ENCODE results near the gene TRERF1.

The TRERF1 gene

GRCh38 chr6:42406306-42407280, 45.1 kb downstream of the TRERF1 start:
- TF ChIP-seq JUND (IDR thresholded peaks at IDR 0.05; ENCODE audit: low read depth) = no peak
- in situ Hi-C loops (cut with HindIII; ENCODE audit: low pct_unique_long_range_greater_than_20kb, low sequenced_read_pairs) = no loop called here
- peak in 1 of 2 experiments; percentile 44 for DNase-seq (ENCODE audit: low read depth in 1 of 2, low spot score in 1 of 2)

DNA sequence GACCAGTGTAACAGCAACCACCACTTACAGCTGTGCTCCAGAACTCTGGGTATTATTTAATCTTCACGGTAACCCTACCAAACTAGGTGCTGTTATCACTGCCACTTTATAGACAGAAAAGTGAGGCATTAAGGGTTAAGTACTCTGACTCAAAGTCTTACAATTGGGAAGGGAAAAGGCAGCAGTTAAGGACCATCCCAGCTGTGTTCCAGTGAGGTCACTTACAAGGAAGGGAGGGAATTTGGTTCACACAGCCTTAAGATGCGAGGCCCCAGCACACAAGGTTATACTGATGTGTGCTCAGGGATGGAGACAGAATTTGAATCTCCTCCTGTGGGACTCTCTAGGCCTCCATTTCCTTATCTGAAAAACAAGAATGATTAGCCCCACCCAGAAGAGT, 46.7 kb downstream of the TRERF1 start:
- no peak for DNase-seq (ENCODE audit: low read depth in 1 of 2, low spot score in 1 of 2)
- in situ Hi-C loops (cut with HindIII; ENCODE audit: low pct_unique_long_range_greater_than_20kb, low sequenced_read_pairs) = no loop called here
- TF ChIP-seq JUND (IDR thresholded peaks at IDR 0.05; ENCODE audit: low read depth) = no peak

- TF ChIP-seq JUND (IDR thresholded peaks at IDR 0.05; ENCODE audit: low read depth) = no peak
- in situ Hi-C loops (cut with HindIII; ENCODE audit: low pct_unique_long_range_greater_than_20kb, low sequenced_read_pairs) = no loop called here
- DNase-seq (ENCODE audit: low read depth in 1 of 2, low spot score in 1 of 2) = no peak
Measured at GRCh38 chr6:42404484-42404883, 47.2 kb downstream of the TRERF1 start.

GRCh38 chr6:42403831-42404230, 47.9 kb downstream of the TRERF1 start:
- no peak for DNase-seq (ENCODE audit: low read depth in 1 of 2, low spot score in 1 of 2)
- no peak for TF ChIP-seq JUND (IDR thresholded peaks at IDR 0.05; ENCODE audit: low read depth)
- in situ Hi-C loops (cut with HindIII; ENCODE audit: low pct_unique_long_range_greater_than_20kb, low sequenced_read_pairs) = no loop called here

DNA sequence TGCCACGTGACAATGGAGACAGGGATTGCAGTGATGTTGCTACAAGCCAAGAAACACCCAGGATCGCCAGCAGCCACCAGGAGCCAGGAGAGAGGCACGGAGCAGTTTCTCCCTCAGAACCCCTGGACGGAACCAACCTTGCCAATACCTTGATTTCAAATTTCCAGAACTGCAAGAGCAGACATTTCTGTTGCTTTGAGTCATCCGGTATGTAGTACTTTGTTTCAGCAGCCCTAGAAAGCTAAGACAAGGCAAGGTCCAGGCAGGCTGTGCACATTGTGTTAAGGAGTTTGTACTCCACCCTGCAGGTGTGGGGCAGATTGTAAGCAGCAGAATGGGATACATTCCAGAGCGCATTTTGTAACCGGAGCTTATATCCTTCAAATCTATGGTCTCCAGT, 48.3 kb downstream of the TRERF1 start:
- no peak for TF ChIP-seq JUND (IDR thresholded peaks at IDR 0.05; ENCODE audit: low read depth)
- in situ Hi-C loops (cut with HindIII; ENCODE audit: low pct_unique_long_range_greater_than_20kb, low sequenced_read_pairs) = no loop called here
- no peak for DNase-seq (ENCODE audit: low read depth in 1 of 2, low spot score in 1 of 2)

DNA sequence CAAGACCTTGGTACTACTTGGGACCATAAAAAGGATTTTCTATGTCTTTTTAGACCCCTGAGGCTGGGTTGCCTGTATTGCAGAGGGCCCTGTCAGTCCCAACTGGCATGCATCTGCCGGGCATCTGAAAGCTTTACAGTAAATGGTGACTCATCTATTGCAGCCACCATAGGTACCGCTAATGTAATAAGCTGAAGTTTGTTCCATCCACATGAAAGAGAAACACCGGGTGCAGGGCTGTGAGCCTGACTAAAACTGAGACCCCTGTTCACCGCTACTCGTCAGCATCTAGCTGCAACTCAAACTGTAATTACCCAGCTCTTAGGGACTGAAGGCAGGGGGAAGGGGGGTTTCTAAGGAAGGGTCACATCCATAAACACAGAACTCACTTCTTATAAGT, 49.5 kb downstream of the TRERF1 start:
- no peak for DNase-seq (ENCODE audit: low read depth in 1 of 2, low spot score in 1 of 2)
- in situ Hi-C loops (cut with HindIII; ENCODE audit: low pct_unique_long_range_greater_than_20kb, low sequenced_read_pairs) = no loop called here
- no peak for TF ChIP-seq JUND (IDR thresholded peaks at IDR 0.05; ENCODE audit: low read depth)

DNA sequence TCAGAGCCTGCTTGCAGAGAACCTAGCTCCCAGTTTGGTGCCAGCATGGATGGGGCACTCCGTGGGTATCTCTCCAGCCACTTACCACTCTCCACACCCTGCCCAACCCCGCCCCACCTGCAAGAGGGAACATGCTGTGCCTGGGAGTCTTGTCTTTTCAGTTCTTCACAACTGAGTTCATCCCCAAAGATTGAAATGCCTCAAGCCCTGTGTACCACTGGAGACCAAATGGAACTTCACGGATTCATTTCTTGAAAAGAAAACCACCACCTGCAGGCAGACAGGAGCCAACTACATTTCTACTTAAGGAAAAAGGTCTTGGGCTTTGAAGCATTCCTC, 50.1 kb downstream of the TRERF1 start:
- no peak for TF ChIP-seq JUND (IDR thresholded peaks at IDR 0.05; ENCODE audit: low read depth)
- no peak for DNase-seq (ENCODE audit: low read depth in 1 of 2, low spot score in 1 of 2)
- in situ Hi-C loops (cut with HindIII; ENCODE audit: low pct_unique_long_range_greater_than_20kb, low sequenced_read_pairs) = no loop called here

DNA sequence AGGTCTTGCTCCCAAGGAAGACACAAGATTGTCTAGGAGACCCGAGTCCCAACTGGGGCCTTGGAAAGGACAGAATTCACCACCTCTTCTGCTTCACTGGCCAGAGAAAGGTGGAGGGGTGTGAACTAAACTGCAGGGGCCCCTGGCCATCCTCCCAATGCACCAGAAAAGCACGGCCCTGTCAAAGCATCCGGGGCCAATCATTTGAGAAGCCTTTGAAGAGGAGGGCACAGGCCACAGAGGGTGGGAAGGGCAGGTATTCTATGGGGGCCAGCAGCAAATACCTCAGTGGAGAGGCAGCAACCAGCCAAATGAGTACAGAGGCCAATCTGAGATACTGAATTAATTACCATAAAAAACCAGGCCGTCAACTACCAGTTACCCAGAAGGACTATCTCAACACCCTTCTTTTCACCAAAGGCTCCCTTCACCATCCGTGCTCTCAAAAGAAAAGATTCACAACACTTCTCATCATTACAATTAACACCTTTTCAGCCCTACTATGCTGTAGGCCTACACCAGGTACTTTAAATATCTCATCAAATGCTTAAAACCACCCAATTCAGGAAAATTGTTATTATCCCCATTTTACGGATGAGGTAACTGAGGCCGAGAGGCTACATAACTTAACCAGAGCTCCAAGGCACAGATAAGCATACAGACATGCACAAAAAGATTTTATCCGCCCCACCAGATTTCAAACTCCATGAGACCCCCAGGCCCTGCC, 50.7 kb downstream of the TRERF1 start:
- no peak for TF ChIP-seq JUND (IDR thresholded peaks at IDR 0.05; ENCODE audit: low read depth)
- in situ Hi-C loops (cut with HindIII; ENCODE audit: low pct_unique_long_range_greater_than_20kb, low sequenced_read_pairs) = no loop called here
- no peak for DNase-seq (ENCODE audit: low read depth in 1 of 2, low spot score in 1 of 2)

DNA sequence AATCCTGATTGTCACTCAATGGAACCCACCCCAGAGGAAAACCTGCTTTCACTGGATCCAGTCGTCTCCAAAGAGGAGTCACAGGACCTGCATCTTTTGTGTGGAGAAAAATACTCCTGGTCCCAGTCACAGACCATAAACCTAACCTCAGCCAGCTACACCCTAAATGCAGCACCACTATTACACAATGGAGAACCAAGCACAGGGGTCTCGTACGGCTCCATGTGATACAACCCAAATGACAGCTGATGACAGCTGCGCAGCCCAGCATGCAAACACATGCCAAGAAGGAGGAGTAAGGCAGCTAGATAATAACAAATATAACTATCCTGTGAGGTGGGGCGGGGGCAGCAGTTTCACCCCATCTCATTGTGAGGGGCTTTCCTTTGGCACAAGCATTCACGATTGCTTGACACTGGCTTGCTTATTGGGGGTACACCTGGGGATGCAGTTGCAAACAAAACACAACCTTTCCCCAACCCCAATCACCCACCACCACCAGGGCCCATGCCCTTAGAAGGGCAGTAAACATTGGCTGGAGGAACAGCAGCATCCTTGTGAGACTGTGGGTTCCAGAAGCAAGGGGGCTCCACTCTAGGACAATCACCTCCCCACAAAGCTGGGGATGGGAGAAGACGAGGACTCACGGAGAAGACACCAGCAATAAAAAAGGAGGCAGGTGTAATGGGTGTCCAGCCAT, 51.5 kb downstream of the TRERF1 start:
- no peak for TF ChIP-seq JUND (IDR thresholded peaks at IDR 0.05; ENCODE audit: low read depth)
- in situ Hi-C loops (cut with HindIII; ENCODE audit: low pct_unique_long_range_greater_than_20kb, low sequenced_read_pairs) = no loop called here
- no peak for DNase-seq (ENCODE audit: low read depth in 1 of 2, low spot score in 1 of 2)

DNA sequence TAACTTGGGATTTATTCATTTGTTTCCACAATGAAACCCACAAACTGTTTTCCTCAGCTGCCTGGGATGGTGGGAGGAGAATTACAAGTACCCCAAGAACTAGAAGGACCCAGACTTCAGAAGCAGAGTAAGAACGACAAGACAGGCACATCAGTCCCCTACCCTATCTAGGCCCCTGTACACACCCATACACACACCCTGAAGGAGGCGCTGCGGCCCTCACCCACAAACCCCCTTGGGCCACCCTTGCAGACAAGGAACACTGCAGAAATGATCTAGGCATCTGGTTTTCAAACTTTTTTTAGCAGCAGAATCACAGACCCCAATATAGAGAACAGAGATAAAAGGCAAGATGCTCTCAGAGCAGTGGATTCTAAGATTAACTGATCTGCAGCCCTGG, 55.0 kb downstream of the TRERF1 start:
- TF ChIP-seq JUND (IDR thresholded peaks at IDR 0.05; ENCODE audit: low read depth) = no peak
- no peak for DNase-seq (ENCODE audit: low read depth in 1 of 2, low spot score in 1 of 2)
- in situ Hi-C loops (cut with HindIII; ENCODE audit: low pct_unique_long_range_greater_than_20kb, low sequenced_read_pairs) = no loop called here

- no peak for DNase-seq (ENCODE audit: low read depth in 1 of 2, low spot score in 1 of 2)
- in situ Hi-C loops (cut with HindIII; ENCODE audit: low pct_unique_long_range_greater_than_20kb, low sequenced_read_pairs) = no loop called here
- no peak for TF ChIP-seq JUND (IDR thresholded peaks at IDR 0.05; ENCODE audit: low read depth)
Measured at GRCh38 chr6:42394881-42395620, 56.7 kb downstream of the TRERF1 start.

GRCh38 chr6:42394151-42394550, 57.6 kb downstream of the TRERF1 start:
- no peak for TF ChIP-seq JUND (IDR thresholded peaks at IDR 0.05; ENCODE audit: low read depth)
- in situ Hi-C loops (cut with HindIII; ENCODE audit: low pct_unique_long_range_greater_than_20kb, low sequenced_read_pairs) = no loop called here
- no peak for DNase-seq (ENCODE audit: low read depth in 1 of 2, low spot score in 1 of 2)

Measured in T47D (cell line).